HG03571 (cell line): ENCODE results near the gene FAM118B.
"Not testable (repeated sequence)": the region's sequence is repeated elsewhere in the genome, so short reads cannot be mapped to it uniquely, and the experiment has no call there.

Experiments used
- ATAC-seq: cut with Tn5 transposase; IDR thresholded peaks from one replicate; pipeline ENCODE4 v1.9.1; 2021; ENCODE audit not compliant: unreplicated experiment

The FAM118B gene

DNA sequence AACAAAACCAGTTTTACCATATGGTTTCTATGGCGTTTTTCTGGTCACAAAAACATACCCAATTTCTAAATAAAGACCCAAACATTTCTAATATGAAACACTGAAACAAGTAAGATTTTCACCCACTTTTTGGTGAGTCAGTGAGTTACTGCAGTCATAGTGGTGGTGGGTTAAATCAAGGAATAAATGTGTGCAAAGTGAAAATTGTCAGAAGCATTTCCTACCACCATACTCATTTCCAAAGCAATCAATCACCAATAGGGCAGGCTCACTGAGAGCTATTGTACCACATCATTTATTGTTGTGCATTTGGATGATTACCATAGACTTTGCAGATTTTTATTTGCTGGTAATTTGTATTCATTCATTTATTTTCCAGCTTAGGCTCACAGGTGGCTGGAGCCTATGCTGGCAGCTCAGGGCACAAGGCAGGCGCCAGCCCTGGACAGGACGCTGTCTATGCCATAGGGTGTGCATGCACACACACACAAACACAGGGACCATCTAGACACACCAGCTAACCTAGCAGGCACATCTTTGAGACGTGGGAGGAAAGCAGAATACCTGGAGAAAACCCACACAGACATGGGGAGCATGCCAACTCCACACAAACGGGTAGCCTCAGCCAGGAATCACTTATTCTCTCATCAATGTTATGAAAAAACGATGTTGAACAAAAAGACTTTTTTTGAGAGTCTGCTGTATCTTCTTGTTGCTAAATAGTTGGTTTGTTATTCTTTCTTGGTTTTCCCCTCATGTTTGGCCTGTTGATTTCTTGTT lies 5.1 kb downstream of the FAM118B start:
- ATAC-seq = no peak

DNA sequence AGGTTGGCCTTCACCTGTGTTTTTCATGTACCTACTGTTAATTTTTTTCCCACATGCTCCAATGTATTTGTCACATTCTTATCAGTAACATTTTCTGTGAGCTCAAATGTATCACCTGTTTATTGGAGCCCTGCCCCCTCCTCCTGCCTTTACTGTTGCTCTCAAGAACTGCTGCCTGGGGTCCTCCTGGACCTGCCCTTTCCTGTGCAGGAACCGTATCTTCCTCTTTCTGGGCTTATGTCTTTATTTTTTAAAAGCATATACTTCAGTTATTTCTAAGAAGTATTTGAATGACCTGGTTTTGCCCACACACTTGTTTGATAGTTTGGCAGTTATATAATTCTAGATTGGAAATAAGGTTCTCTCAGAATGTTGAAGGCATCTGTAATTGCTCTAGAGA lies 5.9 kb downstream of the FAM118B start:
- no peak for ATAC-seq

DNA sequence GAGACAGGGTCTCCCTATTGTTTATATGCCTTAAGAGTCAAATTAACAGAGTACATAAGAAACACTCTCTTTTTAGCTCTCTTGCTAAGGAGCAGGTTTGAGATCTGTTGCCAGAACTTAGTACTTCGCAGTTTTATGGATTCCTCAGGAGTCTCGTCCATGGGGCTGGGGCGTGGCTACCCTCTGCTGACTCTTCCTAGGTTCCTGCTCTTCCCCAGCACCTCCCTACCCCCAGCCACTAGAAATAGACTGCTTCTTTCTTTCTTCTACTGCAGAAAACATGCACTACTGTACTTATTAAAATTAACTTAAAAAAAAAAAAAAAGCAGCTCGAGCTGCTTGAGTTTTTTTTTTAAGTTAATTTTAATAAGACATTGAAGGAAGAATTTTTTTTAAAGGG lies 8.0 kb downstream of the FAM118B start:
- no peak for ATAC-seq

DNA sequence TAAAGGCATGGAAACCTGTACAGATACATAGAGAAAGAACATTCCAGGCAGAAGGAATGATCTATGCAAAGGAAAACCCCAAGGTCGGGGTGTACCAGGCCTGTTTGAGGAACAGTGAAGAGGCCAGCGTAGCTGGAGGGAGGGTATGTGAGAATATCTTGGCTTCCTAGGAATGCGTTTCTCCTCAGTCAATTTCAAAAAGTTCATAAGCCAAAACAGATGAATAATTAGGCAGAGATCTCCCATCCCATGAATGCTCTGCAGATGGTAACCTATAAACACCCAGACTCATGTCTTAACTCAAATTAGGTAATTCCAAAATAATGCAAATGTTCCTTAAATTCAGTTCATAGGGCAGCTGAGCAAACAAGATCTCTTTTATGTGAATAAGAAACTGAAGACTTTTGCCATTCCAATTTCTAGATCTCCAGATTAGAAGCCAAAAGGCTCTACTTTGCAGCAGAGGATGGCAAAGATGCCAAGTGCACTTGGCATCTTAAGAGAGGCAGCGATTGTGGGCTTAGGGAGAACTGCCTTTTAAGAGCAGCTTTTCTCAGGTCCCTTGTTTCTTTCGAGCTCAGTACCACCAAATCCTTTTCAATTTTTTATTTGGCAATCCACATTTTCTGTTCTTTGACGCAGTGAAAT lies 13.2 kb downstream of the FAM118B start:
- ATAC-seq = no peak

DNA sequence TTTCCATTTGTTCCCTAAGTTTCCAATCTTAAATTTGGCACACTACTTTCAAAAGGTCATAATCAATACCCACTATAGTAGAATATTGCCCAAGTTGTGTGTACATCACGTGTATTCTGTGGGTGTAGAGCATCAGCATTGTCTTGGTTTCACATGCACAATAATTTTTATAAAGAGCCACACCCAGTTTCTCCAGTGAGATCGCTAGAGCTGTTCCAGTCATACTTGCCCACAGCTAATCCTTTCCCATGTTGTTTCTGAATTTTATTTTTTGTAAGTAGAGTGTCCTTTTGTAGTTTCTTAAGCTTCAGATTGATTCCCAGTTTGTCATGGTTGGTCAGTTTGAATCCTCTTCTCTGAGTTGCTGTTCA lies 13.7 kb downstream of the FAM118B start:
- ATAC-seq = no peak

DNA sequence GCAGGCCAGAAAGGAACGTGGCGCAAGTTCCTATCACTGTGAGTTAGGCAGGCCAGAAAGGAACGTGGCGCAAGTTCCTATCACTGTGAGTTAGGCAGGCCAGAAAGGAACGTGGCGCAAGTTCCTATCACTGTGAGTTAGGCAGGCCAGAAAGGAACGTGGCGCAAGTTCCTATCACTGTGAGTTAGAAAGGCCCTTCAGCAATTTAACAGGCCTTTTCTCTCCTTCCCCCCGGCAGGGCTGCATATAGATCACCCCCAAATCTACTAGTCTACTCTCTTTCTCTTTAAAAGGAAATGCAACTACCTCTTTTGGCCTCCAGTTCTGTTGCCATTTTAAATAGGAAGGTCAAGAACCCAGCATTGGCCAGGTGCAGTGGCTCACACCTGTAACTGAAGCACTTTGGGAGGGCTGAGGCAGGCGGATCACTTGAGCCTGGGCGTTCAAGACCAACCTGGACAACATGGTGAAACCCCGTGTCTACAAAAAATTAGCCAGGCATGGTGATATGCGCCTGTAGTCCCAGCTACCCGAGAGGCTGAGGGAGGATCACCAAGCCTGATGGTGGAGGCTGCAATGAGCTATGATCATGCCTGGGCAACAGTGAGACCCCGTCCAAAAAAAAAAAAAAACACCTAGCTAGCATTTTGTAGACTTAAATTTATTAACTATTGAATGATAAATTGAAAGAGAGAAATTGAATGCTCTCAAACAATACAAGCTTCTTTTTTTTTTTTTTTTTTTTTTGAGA lies 14.9 kb downstream of the FAM118B start:
- no peak for ATAC-seq

DNA sequence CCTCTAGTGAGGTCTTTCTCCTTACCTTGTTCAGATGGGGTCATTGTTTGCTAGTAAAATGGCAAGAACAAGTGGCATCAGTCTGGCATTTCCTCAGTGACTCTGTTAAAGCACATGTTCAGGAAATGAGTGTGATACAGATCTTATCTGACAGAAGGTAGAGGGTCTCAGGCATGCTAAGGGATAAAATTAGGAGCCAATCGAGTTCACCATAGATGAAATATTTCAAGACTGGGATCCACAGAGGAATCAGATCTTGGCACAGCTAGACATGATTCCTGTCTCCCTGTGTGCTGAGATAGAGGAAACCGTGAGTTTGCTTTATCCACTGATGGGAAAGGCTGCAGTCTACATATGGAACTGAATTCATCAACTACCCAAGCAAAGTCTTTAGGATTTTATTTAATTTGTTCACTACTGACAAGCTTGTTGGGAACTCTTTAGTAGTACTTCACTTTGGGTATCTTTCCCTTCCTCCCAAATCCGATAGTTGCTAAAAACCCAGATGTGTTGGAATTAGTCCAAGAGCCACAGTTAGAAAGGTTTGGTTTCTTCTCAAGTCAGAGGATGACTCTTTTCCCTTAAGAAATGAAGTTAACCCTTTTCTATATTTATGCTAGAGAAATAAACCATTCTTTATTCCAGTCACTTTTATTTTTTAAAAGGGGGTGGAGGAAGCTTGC lies 18.4 kb downstream of the FAM118B start:
- ATAC-seq = no peak

DNA sequence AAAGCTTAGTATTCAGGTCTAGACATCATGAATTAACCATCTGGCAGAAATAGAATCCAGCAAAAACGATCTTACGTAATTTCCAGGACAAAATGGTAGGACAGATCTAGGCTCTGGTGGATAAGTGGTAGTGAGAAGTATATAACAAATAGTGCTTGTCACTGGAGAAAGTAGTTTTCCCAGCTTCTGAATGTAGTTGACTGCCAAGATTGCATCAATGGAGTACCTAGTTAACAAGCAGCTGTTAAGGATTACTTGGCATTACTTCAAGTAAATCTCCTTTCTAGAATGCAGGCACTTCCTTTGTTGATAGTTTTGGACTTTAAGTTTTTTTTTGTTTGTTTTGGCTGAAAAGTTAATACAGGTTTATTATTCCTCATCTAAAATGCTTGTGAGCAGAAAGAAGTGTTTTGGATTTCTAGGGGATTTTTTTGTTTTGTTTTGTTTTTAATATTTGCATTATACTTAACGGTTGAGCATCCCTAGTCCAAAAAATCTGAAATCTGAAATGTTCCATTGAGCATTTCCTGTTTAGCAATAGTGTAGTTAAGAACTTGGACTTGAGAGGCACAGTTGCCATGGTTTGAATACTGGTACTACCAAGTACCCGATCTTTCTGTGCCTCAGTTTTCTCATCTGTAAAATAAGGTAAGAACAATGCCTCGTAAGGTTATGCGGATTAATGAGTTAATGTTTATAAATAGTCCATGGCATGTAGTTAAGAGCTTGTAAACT lies 20.3 kb downstream of the FAM118B start:
- no peak for ATAC-seq

DNA sequence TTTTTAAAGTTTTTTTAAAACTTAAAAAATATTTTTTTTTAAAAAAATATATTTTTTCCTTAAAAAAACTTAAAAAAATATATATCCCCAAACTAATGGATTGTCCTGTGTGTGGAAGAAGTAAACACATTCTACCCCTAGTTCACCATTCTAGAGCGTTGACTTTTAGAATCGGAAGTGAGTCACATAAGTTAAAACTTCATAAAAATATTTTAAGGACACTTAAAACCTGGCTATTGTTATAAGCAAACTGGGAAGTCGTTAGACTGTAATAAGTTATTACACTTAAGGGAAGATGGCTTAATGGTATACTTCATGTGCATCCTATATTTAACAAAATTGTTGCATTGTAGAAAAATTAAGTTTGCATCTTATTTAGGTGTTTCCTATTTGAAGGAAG lies 21.1 kb downstream of the FAM118B start:
- no peak for ATAC-seq

DNA sequence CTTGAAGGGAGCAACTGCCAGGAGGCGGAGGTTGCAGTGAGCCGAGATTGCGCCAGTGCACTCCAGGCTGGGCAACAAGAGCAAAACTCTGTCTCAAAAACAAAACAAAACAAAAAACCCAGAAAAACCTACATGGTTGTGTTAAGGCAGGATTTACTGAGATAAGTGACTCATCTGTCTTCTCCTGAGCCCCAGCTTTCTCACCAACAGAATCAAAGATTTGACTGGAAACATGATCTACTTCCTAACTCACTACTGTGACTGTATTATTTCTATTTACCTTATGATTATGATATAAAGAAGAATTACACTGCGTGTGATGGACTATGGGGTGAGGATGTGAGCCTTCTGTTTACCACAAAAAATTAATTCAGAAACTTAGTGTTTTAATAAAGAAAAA lies 21.8 kb downstream of the FAM118B start:
- ATAC-seq = no peak

DNA sequence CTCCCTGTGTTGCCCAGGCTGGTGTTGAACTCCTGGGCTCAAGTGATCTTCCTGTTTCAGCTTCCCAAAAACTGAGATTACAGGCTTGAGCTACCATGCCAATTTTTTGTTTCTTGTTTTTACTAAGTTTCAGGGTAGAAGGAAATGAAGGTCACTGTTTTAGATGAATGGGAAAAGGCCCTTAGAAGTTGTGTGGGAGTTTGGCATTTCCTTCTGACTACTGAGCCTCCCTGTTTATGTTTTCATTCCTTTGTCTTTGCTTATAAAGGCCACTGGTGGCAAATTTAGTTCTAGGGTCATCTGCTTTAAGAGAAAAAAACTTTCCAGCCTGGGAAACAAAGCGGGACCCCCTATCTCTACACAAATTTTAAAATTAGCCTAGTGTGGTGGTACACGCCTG lies 35.1 kb downstream of the FAM118B start:
- no peak for ATAC-seq

DNA sequence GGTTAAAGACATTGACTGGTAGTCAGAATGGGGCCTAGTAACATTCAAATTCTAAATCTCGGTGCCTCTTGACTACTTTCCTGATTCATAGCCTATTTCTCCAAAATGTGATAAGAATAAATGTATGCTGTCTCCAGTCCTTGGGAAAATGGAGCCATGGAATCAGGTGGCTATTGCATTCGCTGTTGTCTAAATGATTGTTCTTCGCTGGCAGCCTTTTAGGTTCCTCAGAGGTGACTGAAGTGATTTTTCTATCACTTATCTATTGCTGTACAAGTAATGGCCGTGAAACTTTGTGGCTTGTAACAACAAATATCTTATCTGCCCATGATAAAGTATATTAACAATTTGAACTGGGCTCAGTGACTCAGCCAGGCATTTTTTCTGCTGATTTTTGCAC lies 41.7 kb downstream of the FAM118B start:
- ATAC-seq = no peak

DNA sequence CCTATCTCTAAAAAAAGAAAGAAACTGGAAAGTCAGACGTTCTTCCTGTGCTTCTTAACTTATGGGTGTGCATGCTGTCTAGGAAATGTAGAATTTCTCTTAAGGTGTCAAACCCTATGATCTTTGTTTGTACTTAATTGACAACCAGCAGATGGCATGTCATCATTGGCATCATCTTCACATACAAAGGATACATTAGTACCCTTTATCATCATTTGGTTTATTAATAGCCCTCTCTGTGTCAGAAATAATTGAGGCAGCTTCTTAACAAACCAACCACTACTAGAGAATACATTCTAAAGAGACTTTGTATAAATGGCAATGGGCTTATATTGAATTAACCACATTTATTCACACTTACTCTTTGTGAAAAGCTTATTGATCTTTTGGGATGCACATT lies 43.2 kb downstream of the FAM118B start:
- ATAC-seq = no peak

DNA sequence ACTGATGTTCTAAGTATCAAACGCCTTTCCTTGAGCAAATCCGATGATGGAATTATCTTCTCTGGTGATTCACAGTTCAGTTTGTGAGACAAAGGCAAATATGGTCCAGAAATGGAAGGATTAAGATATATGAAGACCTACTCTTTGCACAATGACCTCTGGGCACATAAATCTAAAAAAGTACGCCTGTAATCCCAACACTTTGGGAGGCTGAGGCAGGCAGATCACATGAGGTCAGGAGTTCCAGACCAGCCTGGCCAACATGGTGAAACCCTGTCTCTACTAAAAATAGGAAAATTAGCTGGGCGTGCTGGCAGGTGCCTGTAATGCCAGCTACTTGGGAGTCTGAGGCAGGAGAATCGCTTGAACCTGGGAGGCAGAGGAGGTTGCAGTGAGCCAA lies 43.9 kb downstream of the FAM118B start:
- ATAC-seq = not testable (repeated sequence)

DNA sequence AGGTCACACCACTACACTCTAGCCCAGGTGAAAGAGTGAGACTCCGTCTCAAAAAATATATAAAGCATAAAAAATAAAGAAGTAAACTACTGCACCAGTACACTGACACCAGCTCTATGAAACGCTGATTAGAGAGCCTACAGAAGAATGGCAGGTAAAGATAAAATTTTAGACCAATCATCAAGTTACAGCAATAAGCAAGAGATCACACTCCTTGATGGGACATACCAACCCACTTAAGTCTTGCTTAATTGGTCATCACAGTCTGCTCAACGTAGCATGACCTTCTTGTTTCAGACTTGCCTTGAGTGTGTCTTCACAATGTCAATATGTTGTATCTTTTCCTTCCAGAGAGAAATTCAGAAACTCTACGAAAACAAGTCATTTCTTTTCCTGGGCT lies 44.6 kb downstream of the FAM118B start:
- ATAC-seq = no peak

DNA sequence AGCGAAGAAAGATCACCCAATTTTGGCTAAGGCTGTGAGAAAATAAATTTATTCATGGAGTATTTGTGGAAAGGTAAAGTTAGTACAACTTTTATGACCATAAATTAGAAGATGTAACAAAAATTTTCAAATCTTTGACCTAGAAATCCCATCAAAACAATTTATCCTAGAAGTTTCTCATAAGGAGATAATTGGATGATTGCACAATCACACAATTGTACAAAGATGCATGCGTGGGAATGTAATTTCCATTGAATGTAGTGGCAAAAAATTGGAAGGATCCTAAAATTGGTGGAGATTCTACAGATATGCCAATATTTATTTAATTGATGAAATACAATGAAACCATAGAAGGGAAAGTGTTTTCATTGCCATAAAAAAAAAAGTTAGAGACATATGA lies 45.6 kb downstream of the FAM118B start:
- ATAC-seq = no peak

DNA sequence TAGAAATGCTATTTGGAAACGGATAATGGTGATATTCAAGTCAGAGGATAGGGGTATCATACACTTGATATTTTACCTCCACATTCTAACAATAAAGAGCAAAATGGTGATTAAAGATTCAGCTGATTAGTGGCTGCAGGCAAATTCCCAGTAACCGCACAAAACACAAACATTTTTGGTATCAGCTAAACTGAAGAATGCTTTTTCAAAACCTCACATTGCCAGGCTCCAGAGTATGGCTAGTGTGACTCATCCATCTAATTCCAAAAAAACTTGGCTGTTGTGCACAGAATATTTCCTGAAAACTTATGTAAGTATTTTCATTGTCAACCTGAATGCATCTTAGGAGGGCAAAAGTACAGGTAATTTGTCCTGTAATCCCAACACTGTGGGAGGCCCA lies 46.2 kb downstream of the FAM118B start:
- no peak for ATAC-seq

DNA sequence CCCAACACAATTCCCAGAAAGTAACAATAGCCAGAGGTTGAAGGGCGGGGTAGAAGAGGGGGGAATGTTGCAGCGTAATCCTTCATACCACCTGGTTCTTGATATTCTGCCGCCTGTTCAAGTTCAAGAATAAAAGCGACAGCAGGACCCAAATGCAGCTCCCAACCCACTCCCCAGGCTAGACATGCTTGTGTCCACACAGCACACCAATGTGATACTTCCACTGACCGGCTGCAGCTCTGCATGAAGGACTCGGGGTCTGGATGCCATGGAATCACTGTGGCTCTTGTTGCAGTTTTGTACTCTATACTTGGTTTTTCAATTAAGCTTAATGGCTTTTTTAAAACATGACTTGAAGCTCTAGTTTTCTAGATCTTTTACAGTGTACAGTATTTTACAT lies 50.6 kb downstream of the FAM118B start:
- no peak for ATAC-seq

DNA sequence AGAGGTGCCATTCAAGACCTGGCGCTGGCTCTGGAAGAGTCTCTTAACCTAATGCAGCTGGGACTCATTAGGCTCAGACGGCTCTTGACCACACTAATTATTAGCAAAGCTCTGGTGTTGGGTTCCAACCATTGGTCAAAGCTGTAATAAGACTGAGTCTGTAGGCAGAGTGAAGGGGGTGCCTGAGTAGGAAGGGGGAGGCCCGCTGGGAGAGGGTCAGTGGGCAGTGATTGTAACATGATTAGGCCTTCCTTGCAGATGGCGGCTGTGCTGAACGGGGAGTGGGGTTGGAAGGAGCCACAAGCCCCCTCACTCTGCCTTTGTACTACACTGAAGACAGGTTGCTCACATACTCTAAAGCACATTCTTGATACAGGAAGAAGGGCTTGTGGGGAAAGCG lies 51.9 kb downstream of the FAM118B start:
- ATAC-seq = no peak

DNA sequence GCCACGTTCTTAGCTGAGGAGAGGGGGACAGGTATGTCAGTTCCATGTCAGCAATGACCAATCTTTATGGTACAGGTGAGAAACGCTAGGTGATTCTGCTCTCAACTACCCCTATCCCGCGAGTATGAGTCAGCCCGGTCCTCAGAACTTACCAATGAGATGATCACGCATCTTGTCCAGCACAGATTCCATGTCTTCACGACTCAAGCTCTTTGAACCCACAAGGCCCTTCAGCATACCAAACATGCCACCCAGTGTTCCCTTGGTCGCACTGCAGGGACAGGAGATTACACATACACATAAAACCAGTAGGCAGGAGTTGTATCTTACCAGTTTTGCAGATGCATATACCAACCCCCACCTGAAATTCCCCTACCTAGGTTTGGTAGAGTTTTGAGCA lies 54.2 kb downstream of the FAM118B start:
- ATAC-seq = no peak

DNA sequence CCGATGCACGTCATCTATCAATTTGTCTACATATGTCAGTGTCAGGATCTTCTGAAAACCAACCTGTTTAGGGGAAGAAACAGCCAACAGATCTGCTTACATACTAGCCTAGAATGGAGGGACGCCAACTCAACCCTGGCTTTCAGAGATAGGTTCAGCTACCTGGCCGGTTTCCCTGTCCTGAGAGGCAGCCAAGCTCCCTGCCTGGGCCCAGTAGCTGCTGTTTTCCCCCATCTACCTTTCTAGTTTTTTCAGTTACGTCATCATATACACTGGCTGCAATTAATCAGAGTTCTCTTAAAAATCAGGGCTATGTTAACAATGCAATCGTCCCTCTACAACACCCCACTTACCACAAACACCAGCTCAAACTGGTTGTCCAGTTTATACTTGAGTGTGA lies 56.1 kb downstream of the FAM118B start:
- ATAC-seq = no peak
